ENCODE results near the gene SNAPC4. TPM values are rescaled to one million over a fixed set of nuclear protein-coding genes. Genes with fewer than 3 reads are reported as not detected.
"Not testable (repeated sequence)": the region's sequence is repeated elsewhere in the genome, so short reads cannot be mapped to it uniquely, and the experiment has no call there.

SNAPC4 gene
- total RNA-seq, 2 experiments from 2014 or later = 12.4 to 16.8 TPM

- peaks cover 12% of the 10 kb centered on the region for H3K4me1 Mint-ChIP-seq
- POLR2A ChIA-PET = no interaction called here
- H3K36me3 Mint-ChIP-seq (ENCODE audit: low read depth) = peaks cover 2% of the 10 kb centered on the region
- H3K9me3 Mint-ChIP-seq (ENCODE audit: low read depth) = no peaks in the 10 kb centered on the region
- no peak overlapping the region for H3K27ac Mint-ChIP-seq
- intact Hi-C loops (cut with DNase I, micrococcal nuclease) = no loop called here
- CTCF ChIA-PET = no interaction called here
- no peak for DNase-seq
- ATAC-seq = no peak
- H3K27me3 Mint-ChIP-seq = no peaks in the 10 kb centered on the region
- H3K4me3 Mint-ChIP-seq = no peak overlapping the region
Observed at GRCh38 chr9:136432591-136432990, 32.6 kb upstream of the SNAPC4 start.

GRCh38 chr9:136431782-136432350, 31.9 kb upstream of the SNAPC4 start:
- ATAC-seq (no peak), DNase-seq (no peak)
- ChIA-PET CTCF (no interaction called here), POLR2A (no interaction called here)
- H3K9me3 Mint-ChIP-seq (ENCODE audit: low read depth) = no peaks in the 10 kb centered on the region
- H3K36me3 Mint-ChIP-seq (ENCODE audit: low read depth) = peaks cover 4% of the 10 kb centered on the region
- H3K27ac Mint-ChIP-seq = no peak overlapping the region
- intact Hi-C loops (cut with DNase I, micrococcal nuclease) = no loop called here
- peaks cover 5% of the 10 kb centered on the region for H3K4me1 Mint-ChIP-seq
- no peak overlapping the region for H3K4me3 Mint-ChIP-seq
- no peaks in the 10 kb centered on the region for H3K27me3 Mint-ChIP-seq

DNA sequence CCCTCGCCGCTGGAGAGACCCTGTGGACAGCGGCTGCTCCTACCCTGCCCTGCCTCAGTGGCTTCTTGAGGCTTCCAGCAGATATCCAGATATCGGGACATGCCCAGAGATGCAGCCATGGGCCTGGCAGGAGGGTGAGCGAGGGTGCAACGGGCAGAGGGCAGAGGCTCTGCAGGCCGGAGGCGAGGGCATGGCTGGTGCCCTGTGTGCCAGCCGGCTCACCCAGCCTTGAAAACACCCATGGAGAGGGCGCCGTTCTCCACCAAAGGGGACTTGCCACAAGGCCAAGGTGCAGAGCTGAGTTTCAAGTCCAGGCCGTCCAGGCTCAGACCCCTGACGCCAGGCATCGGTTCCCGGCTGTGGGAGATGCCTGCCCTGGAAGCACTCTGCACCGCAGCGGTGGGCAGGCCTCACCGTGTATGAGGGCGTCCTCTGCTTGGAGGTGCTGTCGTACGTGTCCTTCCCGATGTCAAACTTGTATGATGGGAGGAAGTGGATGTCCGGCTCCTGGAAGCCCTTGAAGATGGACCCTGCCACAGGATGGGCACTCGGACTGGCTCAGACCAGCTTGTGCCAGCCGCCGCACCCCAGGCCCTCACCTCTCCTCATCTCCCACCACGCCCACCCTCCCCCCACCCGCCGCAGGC, 30.7 kb upstream of the SNAPC4 start:
- no peaks in the 10 kb centered on the region for H3K27me3 Mint-ChIP-seq
- peaks cover 5% of the 10 kb centered on the region for H3K36me3 Mint-ChIP-seq (ENCODE audit: low read depth)
- no peaks in the 10 kb centered on the region for H3K4me1 Mint-ChIP-seq
- ATAC-seq = no peak
- intact Hi-C loops (cut with DNase I, micrococcal nuclease) = no loop called here
- POLR2A ChIA-PET = no interaction called here
- no peak overlapping the region for H3K4me3 Mint-ChIP-seq
- no peaks in the 10 kb centered on the region for H3K9me3 Mint-ChIP-seq (ENCODE audit: low read depth)
- no peak overlapping the region for H3K27ac Mint-ChIP-seq
- CTCF ChIA-PET = no interaction called here
- no peak for DNase-seq

- intact Hi-C loops (cut with DNase I, micrococcal nuclease) = no loop called here
- DNase-seq (no peak), ATAC-seq (no peak)
- ChIA-PET POLR2A (no interaction called here), CTCF (no interaction called here)
- peaks cover 12% of the 10 kb centered on the region for H3K36me3 Mint-ChIP-seq (ENCODE audit: low read depth)
- H3K27ac Mint-ChIP-seq = no peak overlapping the region
- no peak overlapping the region for H3K4me3 Mint-ChIP-seq
- no peaks in the 10 kb centered on the region for H3K27me3 Mint-ChIP-seq
- H3K9me3 Mint-ChIP-seq (ENCODE audit: low read depth) = no peaks in the 10 kb centered on the region
- no peaks in the 10 kb centered on the region for H3K4me1 Mint-ChIP-seq
Observed at GRCh38 chr9:136429683-136430491, 29.9 kb upstream of the SNAPC4 start.

GRCh38 chr9:136429075-136429628, 29.2 kb upstream of the SNAPC4 start:
- no peaks in the 10 kb centered on the region for H3K4me1 Mint-ChIP-seq
- H3K27ac Mint-ChIP-seq = no peak overlapping the region
- POLR2A ChIA-PET = no interaction called here
- intact Hi-C loops (cut with DNase I, micrococcal nuclease) = no loop called here
- H3K4me3 Mint-ChIP-seq = no peak overlapping the region
- no peaks in the 10 kb centered on the region for H3K9me3 Mint-ChIP-seq (ENCODE audit: low read depth)
- CTCF ChIA-PET = no interaction called here
- H3K27me3 Mint-ChIP-seq = no peaks in the 10 kb centered on the region
- ATAC-seq (no peak), DNase-seq (no peak)
- peaks cover 18% of the 10 kb centered on the region for H3K36me3 Mint-ChIP-seq (ENCODE audit: low read depth)

DNA sequence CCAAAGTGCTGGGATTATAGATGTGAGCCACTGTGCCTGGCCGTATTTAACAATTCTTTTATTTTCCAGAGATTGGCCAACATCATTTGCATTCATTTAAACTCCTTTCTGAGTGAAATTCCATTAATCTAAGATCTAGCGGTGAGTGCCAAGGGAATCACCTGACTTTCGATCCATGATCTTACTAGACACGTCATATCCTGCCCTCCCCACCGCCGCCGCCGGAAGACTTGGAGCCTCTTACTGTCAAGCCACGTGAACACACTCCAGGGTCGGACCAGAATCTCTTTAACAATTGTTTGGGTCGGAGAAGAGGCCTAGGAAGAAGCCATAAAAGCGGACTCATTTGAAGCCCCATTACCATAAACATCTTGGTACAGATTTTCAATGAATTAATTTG, 26.8 kb upstream of the SNAPC4 start:
- POLR2A ChIA-PET = no interaction called here
- intact Hi-C loops (cut with DNase I, micrococcal nuclease) = no loop called here
- DNase-seq (no peak), ATAC-seq (no peak)
- CTCF ChIA-PET = interaction anchor here (0.6 kb wide), 1 partner anchor 39 kb away, joined by 3 read pairs; no protein-coding TSS in a partner anchor
- H3K4me1 Mint-ChIP-seq = no peaks in the 10 kb centered on the region
- H3K9me3 Mint-ChIP-seq (ENCODE audit: low read depth) = no peaks in the 10 kb centered on the region
- H3K27me3 Mint-ChIP-seq = no peaks in the 10 kb centered on the region
- peaks cover 31% of the 10 kb centered on the region for H3K36me3 Mint-ChIP-seq (ENCODE audit: low read depth)
- H3K27ac Mint-ChIP-seq = no peak overlapping the region
- H3K4me3 Mint-ChIP-seq = no peak overlapping the region

GRCh38 chr9:136425367-136425766, 25.4 kb upstream of the SNAPC4 start:
- DNase-seq = peak; percentile 30
- not testable (repeated sequence) for H3K27ac Mint-ChIP-seq, H3K27me3 Mint-ChIP-seq

GRCh38 chr9:136424750-136425362, 24.9 kb upstream of the SNAPC4 start:
- intact Hi-C loops (cut with DNase I, micrococcal nuclease) = no loop called here
- DNase-seq (no peak), ATAC-seq (no peak)
- Mint-ChIP-seq H3K4me1 (no peaks in the 10 kb centered on the region), H3K4me3 (no peak overlapping the region), H3K27me3 (no peaks in the 10 kb centered on the region), H3K36me3 (ENCODE audit: low read depth) (peaks cover 29% of the 10 kb centered on the region), H3K9me3 (ENCODE audit: low read depth) (no peaks in the 10 kb centered on the region), H3K27ac (no peak overlapping the region)
- CTCF ChIA-PET = interaction anchor here (0.6 to 1.3 kb wide), 3 partner anchors 9 to 18 kb away, joined by 3 to 4 read pairs (median 3); no protein-coding TSS in a partner anchor
- POLR2A ChIA-PET = no interaction called here

More at GRCh38 chr9:136425367-136425766, 25.4 kb upstream of the SNAPC4 start:
- ChIA-PET POLR2A (interaction anchor here (0.6 to 0.7 kb wide), 2 partner anchors 37 to 297 kb away, joined by 5 to 6 read pairs; no protein-coding TSS in a partner anchor), CTCF (interaction anchor here (0.6 to 1.3 kb wide), 2 partner anchors 13 to 17 kb away, joined by 3 to 4 read pairs; no protein-coding TSS in a partner anchor)
- ATAC-seq = peak; percentile 33
- H3K4me3 Mint-ChIP-seq; H3K4me1 Mint-ChIP-seq; intact Hi-C loops (cut with DNase I, micrococcal nuclease); H3K9me3 Mint-ChIP-seq (ENCODE audit: low read depth): not testable (repeated sequence)
- peaks cover 29% of the 10 kb centered on the region for H3K36me3 Mint-ChIP-seq (ENCODE audit: low read depth)

GRCh38 chr9:136423432-136424146, 23.6 kb upstream of the SNAPC4 start:
- ChIA-PET POLR2A (no interaction called here), CTCF (no interaction called here)
- H3K9me3 Mint-ChIP-seq (ENCODE audit: low read depth) = no peaks in the 10 kb centered on the region
- DNase-seq (no peak), ATAC-seq (no peak)
- H3K4me1 Mint-ChIP-seq = no peaks in the 10 kb centered on the region
- H3K36me3 Mint-ChIP-seq (ENCODE audit: low read depth) = peaks cover 35% of the 10 kb centered on the region
- no peak overlapping the region for H3K4me3 Mint-ChIP-seq
- H3K27ac Mint-ChIP-seq = no peak overlapping the region
- H3K27me3 Mint-ChIP-seq = no peaks in the 10 kb centered on the region
- intact Hi-C loops (cut with DNase I, micrococcal nuclease) = no loop called here

DNA sequence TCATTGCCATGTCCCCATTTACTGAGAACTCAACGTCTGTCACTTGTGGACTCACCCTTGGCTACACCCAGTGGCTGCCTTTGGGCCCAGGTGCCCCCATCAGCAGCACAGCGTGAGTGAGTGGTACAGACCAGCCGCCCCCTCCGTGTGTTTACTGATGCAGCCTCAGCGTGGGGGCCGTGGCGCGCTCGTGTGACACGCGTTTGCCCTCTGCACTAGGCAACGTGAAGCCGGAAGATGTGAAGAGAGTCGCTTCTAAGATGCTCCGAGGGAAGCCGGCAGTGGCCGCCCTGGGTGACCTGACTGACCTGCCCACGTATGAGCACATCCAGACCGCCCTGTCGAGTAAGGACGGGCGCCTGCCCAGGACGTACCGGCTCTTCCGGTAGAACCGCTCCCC, 22.9 kb upstream of the SNAPC4 start:
- POLR2A ChIA-PET = no interaction called here
- peaks cover 41% of the 10 kb centered on the region for H3K36me3 Mint-ChIP-seq (ENCODE audit: low read depth)

GRCh38 chr9:136421791-136422190, 21.8 kb upstream of the SNAPC4 start:
- POLR2A ChIA-PET = no interaction called here
- no peak overlapping the region for H3K4me3 Mint-ChIP-seq
- no peak overlapping the region for H3K27ac Mint-ChIP-seq
- peaks cover 45% of the 10 kb centered on the region for H3K36me3 Mint-ChIP-seq (ENCODE audit: low read depth)
- DNase-seq (no peak), ATAC-seq (no peak)
- no peaks in the 10 kb centered on the region for H3K4me1 Mint-ChIP-seq
- CTCF ChIA-PET = no interaction called here
- intact Hi-C loops (cut with DNase I, micrococcal nuclease) = no loop called here
- H3K9me3 Mint-ChIP-seq (ENCODE audit: low read depth) = no peaks in the 10 kb centered on the region
- no peaks in the 10 kb centered on the region for H3K27me3 Mint-ChIP-seq

More for the DNA sequence above, 22.9 kb upstream of the SNAPC4 start:
- intact Hi-C loops (cut with DNase I, micrococcal nuclease) = no loop called here
- Mint-ChIP-seq H3K4me1 (no peaks in the 10 kb centered on the region), H3K27me3 (no peaks in the 10 kb centered on the region), H3K9me3 (ENCODE audit: low read depth) (no peaks in the 10 kb centered on the region), H3K27ac (no peak overlapping the region), H3K4me3 (no peak overlapping the region)
- CTCF ChIA-PET = interaction anchor here (0.5 kb wide), 1 partner anchor 1699 kb away, joined by 3 read pairs; no protein-coding TSS in a partner anchor
- DNase-seq (no peak), ATAC-seq (no peak)
